ENCODE measurements around the gene ARHGAP18.

DNA sequence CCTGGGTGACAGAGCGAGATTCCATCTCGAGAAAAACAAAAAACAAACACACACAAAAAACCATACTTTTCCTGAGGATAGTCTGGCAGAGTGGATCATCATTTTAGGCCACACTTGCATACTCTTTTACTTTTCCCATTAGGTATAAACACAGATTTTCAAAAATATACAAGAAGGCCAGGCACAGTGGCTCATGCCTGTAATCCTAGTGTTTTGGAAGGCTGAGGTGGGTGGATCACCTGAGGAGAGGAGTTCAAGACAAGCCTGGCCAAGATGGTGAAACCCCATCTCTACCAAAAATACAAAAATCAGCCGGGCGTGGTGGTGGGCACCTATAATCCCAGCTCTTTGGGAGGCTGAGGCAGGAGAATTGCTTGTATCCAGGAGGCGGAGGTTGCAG is 85.5 kb downstream of the ARHGAP18 start:
- TF ChIP-seq POLR2A (IDR thresholded peaks at IDR 0.05): no peak
- TF ChIP-seq, protein P1, sequence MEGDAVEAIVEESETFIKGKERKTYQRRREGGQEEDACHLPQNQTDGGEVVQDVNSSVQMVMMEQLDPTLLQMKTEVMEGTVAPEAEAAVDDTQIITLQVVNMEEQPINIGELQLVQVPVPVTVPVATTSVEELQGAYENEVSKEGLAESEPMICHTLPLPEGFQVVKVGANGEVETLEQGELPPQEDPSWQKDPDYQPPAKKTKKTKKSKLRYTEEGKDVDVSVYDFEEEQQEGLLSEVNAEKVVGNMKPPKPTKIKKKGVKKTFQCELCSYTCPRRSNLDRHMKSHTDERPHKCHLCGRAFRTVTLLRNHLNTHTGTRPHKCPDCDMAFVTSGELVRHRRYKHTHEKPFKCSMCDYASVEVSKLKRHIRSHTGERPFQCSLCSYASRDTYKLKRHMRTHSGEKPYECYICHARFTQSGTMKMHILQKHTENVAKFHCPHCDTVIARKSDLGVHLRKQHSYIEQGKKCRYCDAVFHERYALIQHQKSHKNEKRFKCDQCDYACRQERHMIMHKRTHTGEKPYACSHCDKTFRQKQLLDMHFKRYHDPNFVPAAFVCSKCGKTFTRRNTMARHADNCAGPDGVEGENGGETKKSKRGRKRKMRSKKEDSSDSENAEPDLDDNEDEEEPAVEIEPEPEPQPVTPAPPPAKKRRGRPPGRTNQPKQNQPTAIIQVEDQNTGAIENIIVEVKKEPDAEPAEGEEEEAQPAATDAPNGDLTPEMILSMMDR (IDR thresholded peaks at IDR 0.05 in 8 of 11, conservative IDR thresholded peaks at IDR 0.05 in 3 of 11): no peak

All from spleen (tissue), 7 donors.